ENCODE results near the gene LRRC4C.

- TF ChIP-seq CTCF (IDR thresholded peaks at IDR 0.05) (no peak), POLR2A (IDR thresholded peaks at IDR 0.05) (no peak), POLR2AphosphoS5 (IDR thresholded peaks at IDR 0.05) (no peak)
Observed at GRCh38 chr11:40118026-40118425, 1341.4 kb downstream of the LRRC4C start.
